ENCODE measurements around the gene DHRS3. TPM values are rescaled to one million over a fixed set of nuclear protein-coding genes. Genes with fewer than 3 reads are reported as not detected.
"Not testable (repeated sequence)": the region's sequence is repeated elsewhere in the genome, so short reads cannot be mapped to it uniquely, and the experiment has no call there.

Gene DHRS3
- total RNA-seq, 5 donors from 2014 or later (not counting 1 experiment from before 2014, with no cell fraction given), result 56.4 to 107 (median 90.8) TPM

- CTCF ChIA-PET, result interaction anchor here (0.6 to 2.4 kb wide), 21 partner anchors 9 to 1089 kb away, joined by 3 to 23 read pairs (median 5); partner anchors contain the start of gene DHRS3 (in 1 of the 2)
- no peak overlapping the region for H3K27ac ChIP-seq (ENCODE audit: low read length)
- peak; percentile 69 to 85 (median 80) for ATAC-seq (replicated peaks in 1 of 4)
- Mint-ChIP-seq H3K36me3 (no peaks in the 10 kb centered on the region), H3K4me3 (no peak overlapping the region), H3K4me1 (peaks cover 4 to 7% (median 6%) of the 10 kb centered on the region in 3 donors), H3K9me3 (peaks cover 0 to 4% (median 0%) of the 10 kb centered on the region in 3 donors), H3K27me3 (peaks cover 0 to 7% of the 10 kb centered on the region in 2 donors), H3K27ac (peak overlapping the region in 1 of 2 donors; percentile 39)
- 34% methylated on average over 19 of the region's 23 CpGs for WGBS (ENCODE audit: insufficient coverage)
- H3K36me3 ChIP-seq (ENCODE audit: control insufficient read depth in 2 of 2, extremely low read depth in 1 of 2, insufficient read depth in 1 of 2, low read length in 1 of 2), result no peaks in the 10 kb centered on the region
- no peaks in the 10 kb centered on the region for H3K9me3 ChIP-seq
- H3K4me1 ChIP-seq (ENCODE audit: control insufficient read depth in 1 of 2, extremely low read depth in 1 of 2, insufficient read depth in 2 of 2, low read length in 2 of 2), result peaks cover 0 to 4% of the 10 kb centered on the region in 2 experiments
- POLR2A ChIA-PET, result no interaction called here
- peak; percentile 9 to 85 (median 58) for DNase-seq
- H3K4me3 ChIP-seq (ENCODE audit: control insufficient read depth in 1 of 2, extremely low read depth in 1 of 2, low read length in 1 of 2), result no peak overlapping the region
- peaks cover 0 to 7% of the 10 kb centered on the region in 2 experiments for H3K27me3 ChIP-seq (replicated peaks in 1 of 2; ENCODE audit: control insufficient read depth in 2 of 2, extremely low read depth in 1 of 2, insufficient read depth in 2 of 2, low read length in 1 of 2)
Measured at GRCh38 chr1:12658531-12659453, 40.8 kb upstream of the DHRS3 start.

- H3K9me3 Mint-ChIP-seq; H3K4me1 Mint-ChIP-seq; POLR2A ChIA-PET; H3K27ac Mint-ChIP-seq; DNase-seq; H3K36me3 Mint-ChIP-seq; H3K4me3 ChIP-seq (ENCODE audit: control insufficient read depth in 1 of 2, extremely low read depth in 1 of 2, low read length in 1 of 2); H3K27ac ChIP-seq (ENCODE audit: low read length); H3K4me1 ChIP-seq (ENCODE audit: control insufficient read depth in 1 of 2, extremely low read depth in 1 of 2, insufficient read depth in 2 of 2, low read length in 2 of 2); H3K9me3 ChIP-seq; H3K27me3 ChIP-seq (replicated peaks in 1 of 2; ENCODE audit: control insufficient read depth in 2 of 2, extremely low read depth in 1 of 2, insufficient read depth in 2 of 2, low read length in 1 of 2); ATAC-seq (replicated peaks in 1 of 4); H3K36me3 ChIP-seq (ENCODE audit: control insufficient read depth in 2 of 2, extremely low read depth in 1 of 2, insufficient read depth in 1 of 2, low read length in 1 of 2); H3K27me3 Mint-ChIP-seq; H3K4me3 Mint-ChIP-seq: not testable (repeated sequence)
- CTCF ChIA-PET, result interaction anchor here (0.6 to 2.4 kb wide), 11 partner anchors 18 to 671 kb away, joined by 3 to 23 read pairs (median 5); partner anchors contain the start of gene DHRS3 (in 1 of the 2)
- 81% methylated on average over 3 of the region's 9 CpGs for WGBS (ENCODE audit: insufficient coverage)
Measured at GRCh38 chr1:12657885-12658512, 40.0 kb upstream of the DHRS3 start.

- Mint-ChIP-seq H3K9me3 (no peaks in the 10 kb centered on the region), H3K27me3 (peaks cover 0 to 9% of the 10 kb centered on the region in 2 donors), H3K4me3 (no peak overlapping the region), H3K4me1 (peaks cover 4 to 7% (median 6%) of the 10 kb centered on the region in 3 donors), H3K36me3 (no peaks in the 10 kb centered on the region), H3K27ac (no peak overlapping the region)
- H3K27me3 ChIP-seq (replicated peaks in 1 of 2; ENCODE audit: control insufficient read depth in 2 of 2, extremely low read depth in 1 of 2, insufficient read depth in 2 of 2, low read length in 1 of 2), result peaks cover 0 to 8% of the 10 kb centered on the region in 2 experiments
- H3K27ac ChIP-seq (ENCODE audit: low read length), result no peak overlapping the region
- WGBS (ENCODE audit: insufficient coverage), result 88% methylated on average over 12 of the region's 13 CpGs
- peaks cover 0 to 4% of the 10 kb centered on the region in 2 experiments for H3K4me1 ChIP-seq (ENCODE audit: control insufficient read depth in 1 of 2, extremely low read depth in 1 of 2, insufficient read depth in 2 of 2, low read length in 2 of 2)
- no peaks in the 10 kb centered on the region for H3K9me3 ChIP-seq
- ChIA-PET POLR2A (no interaction called here), CTCF (interaction anchor here (0.6 to 2.4 kb wide), 5 partner anchors 11 to 670 kb away, joined by 3 to 23 read pairs (median 3); no protein-coding TSS in a partner anchor)
- DNase-seq (no peak), ATAC-seq (replicated peaks in 1 of 4) (no peak)
- H3K36me3 ChIP-seq (ENCODE audit: control insufficient read depth in 2 of 2, extremely low read depth in 1 of 2, insufficient read depth in 1 of 2, low read length in 1 of 2), result no peaks in the 10 kb centered on the region
- H3K4me3 ChIP-seq (ENCODE audit: control insufficient read depth in 1 of 2, extremely low read depth in 1 of 2, low read length in 1 of 2), result no peak overlapping the region
Measured at GRCh38 chr1:12657060-12657884, 39.3 kb upstream of the DHRS3 start.

GRCh38 chr1:12656575-12656974, 38.6 kb upstream of the DHRS3 start:
- POLR2A ChIA-PET, result no interaction called here
- H3K9me3 Mint-ChIP-seq, result no peaks in the 10 kb centered on the region
- H3K27ac ChIP-seq (ENCODE audit: low read length), result no peak overlapping the region

GRCh38 chr1:12654657-12655056, 36.6 kb upstream of the DHRS3 start:
- Histone ChIP-seq H3K9me3 (no peaks in the 10 kb centered on the region), H3K4me3 (ENCODE audit: control insufficient read depth in 1 of 2, extremely low read depth in 1 of 2, low read length in 1 of 2) (no peak overlapping the region), H3K36me3 (ENCODE audit: control insufficient read depth in 2 of 2, extremely low read depth in 1 of 2, insufficient read depth in 1 of 2, low read length in 1 of 2) (no peaks in the 10 kb centered on the region), H3K27me3 (replicated peaks in 1 of 2; ENCODE audit: control insufficient read depth in 2 of 2, extremely low read depth in 1 of 2, insufficient read depth in 2 of 2, low read length in 1 of 2) (peaks cover 0 to 24% of the 10 kb centered on the region in 2 experiments), H3K27ac (ENCODE audit: low read length) (no peak overlapping the region), H3K4me1 (ENCODE audit: control insufficient read depth in 1 of 2, extremely low read depth in 1 of 2, insufficient read depth in 2 of 2, low read length in 2 of 2) (peaks cover 0 to 4% of the 10 kb centered on the region in 2 experiments)
- Mint-ChIP-seq H3K4me3 (no peak overlapping the region), H3K27ac (no peak overlapping the region), H3K36me3 (no peaks in the 10 kb centered on the region), H3K9me3 (no peaks in the 10 kb centered on the region), H3K4me1 (peaks cover 4 to 7% (median 6%) of the 10 kb centered on the region in 3 donors), H3K27me3 (peaks cover 6 to 20% of the 10 kb centered on the region in 2 donors)
- no peak for DNase-seq
- WGBS (ENCODE audit: insufficient coverage), result 90% methylated on average over 8 of the region's 8 CpGs
- ATAC-seq (replicated peaks in 1 of 4), result no peak
- POLR2A ChIA-PET, result interaction anchor here in 1 of 2 donors (0.6 kb wide), 1 partner anchor 137 kb away, joined by 7 read pairs; the partner anchor contains the start of gene PRAMEF1
- CTCF ChIA-PET, result no interaction called here

More at GRCh38 chr1:12656575-12656974, 38.6 kb upstream of the DHRS3 start:
- peaks cover 0 to 15% of the 10 kb centered on the region in 2 donors for H3K27me3 Mint-ChIP-seq
- Histone ChIP-seq H3K36me3 (ENCODE audit: control insufficient read depth in 2 of 2, extremely low read depth in 1 of 2, insufficient read depth in 1 of 2, low read length in 1 of 2) (no peaks in the 10 kb centered on the region), H3K4me3 (ENCODE audit: control insufficient read depth in 1 of 2, extremely low read depth in 1 of 2, low read length in 1 of 2) (no peak overlapping the region), H3K9me3 (no peaks in the 10 kb centered on the region), H3K4me1 (ENCODE audit: control insufficient read depth in 1 of 2, extremely low read depth in 1 of 2, insufficient read depth in 2 of 2, low read length in 2 of 2) (peaks cover 0 to 4% of the 10 kb centered on the region in 2 experiments), H3K27me3 (replicated peaks in 1 of 2; ENCODE audit: control insufficient read depth in 2 of 2, extremely low read depth in 1 of 2, insufficient read depth in 2 of 2, low read length in 1 of 2) (peaks cover 0 to 15% of the 10 kb centered on the region in 2 experiments)
- DNase-seq (no peak), ATAC-seq (replicated peaks in 1 of 4) (no peak)
- no peak overlapping the region for H3K27ac Mint-ChIP-seq
- no CpG with 5 or more reads among the region's 4 CpGs for WGBS (ENCODE audit: insufficient coverage)
- H3K4me3 Mint-ChIP-seq, result no peak overlapping the region
- H3K36me3 Mint-ChIP-seq, result no peaks in the 10 kb centered on the region
- H3K4me1 Mint-ChIP-seq, result peaks cover 4 to 7% (median 6%) of the 10 kb centered on the region in 3 donors
- CTCF ChIA-PET, result interaction anchor here (0.6 to 1.0 kb wide), 4 partner anchors 12 to 386 kb away, joined by 3 to 6 read pairs (median 4); no protein-coding TSS in a partner anchor

Data from T-cell (primary cell).